Activated CD8-positive, alpha-beta memory T cell treated with anti-CD3 and anti-CD28 coated beads for 48 hours (primary cell): ENCODE results near the gene CPSF3.

Experiments used
- DNase-seq, 3 experiments: peaks; one replicate each; pipeline ENCODE4 v3.0.0-alpha.2; 2020; ENCODE audit warnings: low read depth in 2 of 3, low spot score in 2 of 3

CPSF3 gene

GRCh38 chr2:9416962-9417316 is 6.5 kb upstream of the CPSF3 start:
- no peak for DNase-seq

- DNase-seq, result no peak
Measured at GRCh38 chr2:9417725-9418124, 5.7 kb upstream of the CPSF3 start.

GRCh38 chr2:9418746-9419145 is 4.7 kb upstream of the CPSF3 start:
- DNase-seq, result no peak

GRCh38 chr2:9419541-9419940 is 3.9 kb upstream of the CPSF3 start:
- DNase-seq, result no peak

- DNase-seq, result no peak
Measured at GRCh38 chr2:9420495-9420894, 3.0 kb upstream of the CPSF3 start.

GRCh38 chr2:9422321-9423099 is 944 bp upstream of the CPSF3 start:
- DNase-seq, result peak; percentile 23 to 35 (median 24)

DNA sequence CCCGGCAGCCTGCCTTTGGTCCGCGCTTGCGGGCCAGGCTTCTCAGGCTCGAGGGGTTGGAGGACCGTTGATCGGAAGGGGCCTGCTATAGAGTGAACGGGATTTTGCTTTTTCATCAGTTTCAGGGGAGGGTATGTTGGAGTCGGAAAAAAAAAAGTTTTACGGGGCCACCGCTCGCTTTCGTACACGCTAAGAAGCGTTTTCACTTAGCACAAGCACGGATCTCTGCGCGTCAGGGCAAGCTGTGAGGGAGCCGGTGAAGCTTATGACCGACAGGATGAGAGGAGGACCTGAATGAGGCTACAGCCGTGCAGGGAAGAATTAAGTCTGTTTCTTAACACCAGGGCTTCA is 443 bp downstream of the CPSF3 start:
- no peak for DNase-seq

- DNase-seq, result no peak
Measured at GRCh38 chr2:9424447-9425164, 1.2 kb downstream of the CPSF3 start.

DNA sequence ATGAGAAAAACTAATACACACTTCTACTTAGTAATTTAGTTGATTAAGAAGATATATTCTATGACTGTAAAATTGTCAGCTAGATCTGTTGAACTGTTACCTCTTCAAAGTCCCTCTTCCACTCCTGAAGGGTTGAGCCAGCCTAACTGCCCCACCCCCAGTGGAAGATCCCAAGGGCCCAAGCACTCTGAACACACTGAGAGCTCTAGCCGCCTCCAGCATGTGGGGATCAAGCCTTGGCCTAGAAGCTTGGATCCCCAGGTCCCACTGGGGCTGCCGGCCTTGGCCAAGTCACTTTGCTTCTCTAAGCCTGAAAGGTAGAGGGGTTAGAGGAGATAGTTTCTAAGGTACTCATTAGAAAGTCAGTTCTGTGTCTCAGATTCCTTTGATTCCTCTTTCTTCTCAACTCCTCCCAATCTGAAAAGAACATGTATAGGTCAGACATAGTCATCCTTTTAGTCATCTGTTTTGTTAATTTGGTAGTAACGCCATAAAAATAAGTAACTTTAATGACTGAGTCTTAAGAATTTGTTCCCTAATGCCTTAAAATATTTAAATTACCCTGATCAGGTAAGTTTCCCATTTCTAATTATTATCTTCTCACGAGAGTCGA is 5.6 kb downstream of the CPSF3 start:
- DNase-seq, result no peak

- DNase-seq, result no peak
Measured at GRCh38 chr2:9430316-9431293, 7.2 kb downstream of the CPSF3 start.

DNA sequence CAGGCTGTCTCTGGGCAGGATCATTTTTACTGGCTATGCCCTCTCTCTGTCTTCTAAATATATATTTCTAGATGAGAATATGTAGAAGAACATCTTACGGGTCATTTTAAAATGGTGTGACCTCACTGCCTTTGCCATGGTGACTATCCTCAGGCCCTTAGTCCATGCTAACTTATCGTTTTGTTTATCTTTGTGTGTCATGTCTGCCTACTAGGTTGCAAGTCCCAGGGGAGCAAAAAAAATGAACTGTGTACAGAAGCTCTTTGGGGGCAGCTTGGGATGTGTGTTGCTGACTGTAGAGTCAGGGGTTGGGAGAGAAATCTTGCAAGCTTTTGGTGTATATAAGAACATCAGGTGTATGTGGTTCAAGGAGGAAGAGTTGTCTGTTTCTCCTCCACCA is 11.0 kb downstream of the CPSF3 start:
- DNase-seq, result no peak

DNA sequence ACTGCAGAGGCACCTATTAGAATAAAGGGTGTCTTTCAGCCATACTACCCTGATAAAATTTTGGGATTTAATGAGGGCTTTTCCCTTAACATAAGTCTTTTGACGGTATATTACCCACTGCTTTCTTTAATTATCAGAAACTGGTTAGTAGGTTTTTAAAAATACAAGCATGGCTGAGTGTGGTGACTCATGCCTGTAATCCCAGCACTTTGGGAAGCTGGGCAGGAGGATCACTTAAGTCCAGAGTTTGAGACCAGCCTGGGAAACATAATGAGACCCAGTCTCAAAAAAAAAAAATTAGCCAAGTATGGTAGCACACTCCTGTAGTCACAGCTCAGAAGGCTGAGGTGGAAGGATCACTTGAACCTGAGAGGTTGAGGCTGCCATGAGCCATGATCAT is 16.1 kb downstream of the CPSF3 start:
- no peak for DNase-seq

GRCh38 chr2:9440058-9440727 is 16.7 kb downstream of the CPSF3 start:
- no peak for DNase-seq

GRCh38 chr2:9441556-9441955 is 18.1 kb downstream of the CPSF3 start:
- no peak for DNase-seq

- DNase-seq, result no peak
Measured at GRCh38 chr2:9443526-9443925, 20.1 kb downstream of the CPSF3 start.

- no peak for DNase-seq
Measured at GRCh38 chr2:9445089-9445488, 21.6 kb downstream of the CPSF3 start.

DNA sequence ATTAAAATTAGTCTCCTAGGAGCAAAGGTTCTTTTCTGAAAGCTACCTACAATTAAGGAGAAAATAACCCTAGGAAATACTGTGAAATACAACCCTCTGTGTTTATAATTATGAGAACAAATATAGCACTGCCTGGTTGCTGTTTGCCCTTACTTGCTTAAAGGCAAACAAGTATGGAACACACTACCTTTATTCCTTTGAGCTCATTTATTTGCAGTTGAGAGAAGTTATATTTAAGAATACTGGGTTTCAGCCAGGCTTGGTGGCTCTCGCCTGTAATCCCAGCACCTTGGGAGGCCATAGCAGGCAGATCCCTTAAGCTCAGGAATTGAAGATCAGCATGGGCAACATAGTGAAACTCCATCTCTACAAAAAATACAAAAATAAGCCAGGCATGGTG is 27.8 kb downstream of the CPSF3 start:
- DNase-seq, result no peak

GRCh38 chr2:9460441-9461017 is 37.1 kb downstream of the CPSF3 start:
- no peak for DNase-seq

DNA sequence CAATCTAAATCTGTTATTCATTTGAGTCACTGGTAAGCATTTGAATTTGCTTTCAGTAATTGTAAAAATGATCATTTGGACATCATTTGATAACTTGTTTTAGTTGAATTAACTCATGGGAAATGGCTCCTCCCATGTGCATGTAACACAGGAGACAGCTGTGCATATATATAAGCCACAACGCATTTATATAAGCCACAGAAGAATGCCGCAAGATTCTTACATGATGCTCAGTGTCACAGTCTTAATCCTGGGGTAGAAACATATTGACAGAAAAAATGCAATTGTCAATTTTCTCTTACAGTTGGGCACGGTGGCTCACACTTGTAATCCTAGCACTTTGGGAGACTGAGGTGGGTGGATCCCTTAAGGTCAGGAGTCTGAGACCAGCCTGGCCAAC is 37.6 kb downstream of the CPSF3 start:
- no peak for DNase-seq

DNA sequence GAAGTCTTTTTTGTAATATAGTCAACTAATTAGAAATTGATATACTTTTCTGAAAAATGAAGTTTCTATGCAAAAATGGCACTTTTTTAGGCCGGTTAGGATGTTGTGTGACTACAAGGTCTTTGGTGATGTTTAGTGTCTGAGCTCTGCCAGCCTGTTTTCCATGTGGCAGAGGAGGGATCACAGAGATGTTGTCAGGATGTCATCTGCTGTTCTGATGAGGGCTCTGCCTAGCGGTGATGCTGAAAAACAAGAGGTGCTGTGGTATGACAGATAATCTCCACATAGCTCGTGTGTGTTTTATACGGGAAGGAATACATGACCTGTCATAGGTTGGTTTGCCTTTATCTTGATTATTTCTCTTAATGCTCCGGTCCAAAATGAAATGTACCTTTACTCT is 38.9 kb downstream of the CPSF3 start:
- no peak for DNase-seq
